Dendritic cell treated with granulocyte-macrophage colony-stimulating factor and Interleukin-4, amounts not matched to agents 40 ng/mL and 50 ng/mL, for 4 days (primary cell): ENCODE data around the gene PLS1.
"Not testable (repeated sequence)": the region's sequence is repeated elsewhere in the genome, so short reads cannot be mapped to it uniquely, and the experiment has no call there.

Source experiments
- H3K27ac Mint-ChIP-seq: one replicate; pipeline ENCODE4 v1.8.0; 2022; ENCODE audit warnings: mild to moderate bottlenecking, mixed read lengths
- H3K27me3 Mint-ChIP-seq: one replicate; pipeline ENCODE4 v1.8.0; 2022; ENCODE audit warnings: mild to moderate bottlenecking, mixed read lengths
- H3K36me3 Mint-ChIP-seq: one replicate; pipeline ENCODE4 v1.8.0; 2022; ENCODE audit warnings: low read depth, mixed read lengths
- H3K4me1 Mint-ChIP-seq: one replicate; pipeline ENCODE4 v1.8.0; 2022; ENCODE audit warnings: low read depth, mixed read lengths
- H3K4me3 Mint-ChIP-seq: one replicate; pipeline ENCODE4 v1.8.0; 2022; ENCODE audit warnings: mild to moderate bottlenecking, moderate library complexity, mixed read lengths
- H3K9me3 Mint-ChIP-seq: one replicate; pipeline ENCODE4 v1.8.0; 2022; ENCODE audit warnings: mixed read lengths
- intact Hi-C: fragments of 100-400 bp; cut with micrococcal nuclease; formaldehyde crosslinking; loops from one replicate; pipeline ENCODE4 v1.15.0; 2022

PLS1 gene

DNA sequence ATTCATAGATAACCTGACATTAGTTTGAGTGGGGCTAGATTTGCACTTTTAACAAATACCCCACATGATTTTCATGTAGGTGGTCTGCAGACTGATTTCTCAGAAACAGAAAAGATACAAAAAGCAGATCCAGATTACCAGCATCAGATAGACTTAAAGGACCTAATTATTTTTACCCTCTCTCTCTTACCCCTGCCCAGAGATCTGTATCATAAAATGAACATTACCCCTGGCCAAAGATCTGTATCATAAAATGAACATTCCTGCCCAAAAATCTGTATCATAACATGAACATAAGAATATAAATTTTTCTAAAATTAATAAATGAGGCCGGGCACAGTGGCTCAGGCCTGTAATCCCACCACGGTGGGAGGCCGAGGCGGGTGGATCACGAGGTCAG, 113.0 kb downstream of the PLS1 start:
- no peaks in the 10 kb centered on the region for H3K27me3 Mint-ChIP-seq
- no peak overlapping the region for H3K27ac Mint-ChIP-seq
- no peaks in the 10 kb centered on the region for H3K9me3 Mint-ChIP-seq
- intact Hi-C loops: no loop called here
- H3K36me3 Mint-ChIP-seq: no peaks in the 10 kb centered on the region
- peaks cover 9% of the 10 kb centered on the region for H3K4me1 Mint-ChIP-seq
- no peak overlapping the region for H3K4me3 Mint-ChIP-seq

DNA sequence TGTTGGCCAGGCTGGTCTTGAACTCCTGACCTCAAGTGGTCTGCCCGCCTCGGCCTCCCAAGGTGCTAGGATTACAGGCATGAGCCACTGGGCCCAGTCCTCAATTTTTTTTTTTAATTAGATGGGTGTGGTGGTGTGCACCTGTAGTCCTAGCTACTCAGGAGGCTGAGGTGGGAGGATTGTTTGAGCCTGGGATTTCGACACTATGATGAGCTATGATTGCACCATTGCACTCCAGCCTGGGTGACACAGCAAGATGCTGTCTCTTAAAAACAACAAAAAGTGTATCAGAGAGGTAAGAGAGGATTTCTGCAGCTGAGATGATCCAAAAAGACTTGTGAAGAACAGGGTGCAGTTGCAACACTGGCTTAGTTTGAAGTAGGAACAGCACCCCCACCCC, 118.7 kb downstream of the PLS1 start:
- H3K4me3 Mint-ChIP-seq, H3K9me3 Mint-ChIP-seq: not testable (repeated sequence)

DNA sequence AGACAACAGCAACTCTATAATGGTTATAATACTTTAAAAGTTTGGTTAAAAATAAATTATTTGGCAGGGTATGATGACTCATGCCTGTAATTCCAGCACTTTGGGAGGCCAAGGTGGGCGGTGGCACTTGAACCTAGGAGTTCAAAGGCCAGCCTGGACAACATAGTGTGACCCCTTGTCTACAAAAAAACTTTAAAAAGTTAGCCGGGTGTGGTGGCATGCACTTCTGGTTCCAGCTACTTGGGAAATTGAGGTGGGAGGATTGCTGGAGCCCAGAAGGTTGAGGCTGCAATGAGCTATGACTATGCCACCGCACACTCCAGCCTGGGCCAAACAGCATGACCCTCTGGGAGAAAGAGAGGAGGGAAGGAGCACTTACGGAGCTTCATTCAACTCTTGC, 119.9 kb downstream of the PLS1 start:
- Mint-ChIP-seq H3K4me3 (no peak overlapping the region), H3K4me1 (no peaks in the 10 kb centered on the region), H3K36me3 (no peaks in the 10 kb centered on the region), H3K27me3 (peaks cover 11% of the 10 kb centered on the region), H3K9me3 (peaks cover under 1% of the 10 kb centered on the region), H3K27ac (no peak overlapping the region)
- intact Hi-C loops: no loop called here

More for the DNA sequence above, 118.7 kb downstream of the PLS1 start:
- H3K36me3 Mint-ChIP-seq, H3K27ac Mint-ChIP-seq, intact Hi-C loops, H3K27me3 Mint-ChIP-seq, H3K4me1 Mint-ChIP-seq: not testable (repeated sequence)

DNA sequence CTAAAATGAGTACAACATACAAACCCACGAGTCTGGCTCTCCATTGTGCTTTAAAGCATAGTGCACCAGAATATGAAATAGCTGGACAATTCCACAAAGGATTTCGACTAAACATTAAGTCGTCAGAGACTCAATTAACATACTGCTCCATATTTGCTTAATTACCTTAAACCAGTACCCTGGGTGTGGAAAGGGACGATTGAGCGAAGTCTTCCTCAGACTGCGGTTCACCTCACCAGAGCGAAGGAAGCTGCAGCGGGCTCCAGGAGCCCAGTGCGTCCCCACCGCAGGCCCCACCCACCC, 127.4 kb downstream of the PLS1 start:
- Mint-ChIP-seq H3K4me3 (peak overlapping the region; percentile 78), H3K27ac (peak overlapping the region; percentile 46), H3K4me1 (peaks cover 8% of the 10 kb centered on the region), H3K36me3 (no peaks in the 10 kb centered on the region), H3K27me3 (peaks cover 52% of the 10 kb centered on the region), H3K9me3 (peaks cover 8% of the 10 kb centered on the region)
- intact Hi-C loops: loop anchor here (10.0 kb wide), 1 partner anchor 129 kb away; the partner anchor contains the start of gene PLS1

DNA sequence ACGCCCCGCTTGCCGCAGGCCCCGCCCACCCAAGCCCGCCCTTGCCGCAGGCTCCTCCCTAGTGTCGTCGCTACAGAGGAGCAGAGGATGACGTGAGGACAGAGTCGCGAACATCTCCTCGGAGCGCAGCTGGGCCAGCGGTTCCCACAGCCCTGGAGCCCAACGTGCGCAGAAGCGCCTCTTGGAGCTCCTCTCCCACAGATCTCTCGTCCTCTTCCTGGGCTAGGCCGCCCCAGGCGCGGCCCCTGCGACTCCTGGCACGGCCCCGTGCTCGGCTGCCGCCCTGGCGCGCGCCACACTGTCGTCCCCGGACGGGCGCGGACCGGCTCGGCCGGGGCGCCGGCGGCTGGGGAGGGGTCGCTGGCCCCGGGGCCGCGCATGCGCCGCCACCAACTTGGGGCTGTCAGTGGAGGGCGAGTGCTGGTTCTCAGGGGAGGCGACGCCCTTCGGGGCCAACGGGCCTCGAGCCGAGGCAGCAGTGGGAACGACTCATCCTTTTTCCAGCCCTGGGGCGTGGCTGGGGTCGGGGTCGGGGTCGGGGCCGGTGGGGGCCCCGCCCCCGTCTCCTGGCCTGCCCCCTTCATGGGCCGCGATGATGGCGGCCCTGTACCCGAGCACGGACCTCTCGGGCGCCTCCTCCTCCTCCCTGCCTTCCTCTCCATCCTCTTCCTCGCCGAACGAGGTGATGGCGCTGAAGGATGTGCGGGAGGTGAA, 127.9 kb downstream of the PLS1 start, which contains the start of gene TRPC1:
TSS of gene TRPC1 (plus strand) at position 67 of the 714 bp plus-strand sequence. CDS start at position 593, 526 bp downstream.
- peaks cover 52% of the 10 kb centered on the region for H3K27me3 Mint-ChIP-seq
- peaks cover 8% of the 10 kb centered on the region for H3K4me1 Mint-ChIP-seq
- H3K9me3 Mint-ChIP-seq: peaks cover 8% of the 10 kb centered on the region
- intact Hi-C loops: loop anchor here (10.0 kb wide), 1 partner anchor 129 kb away; the partner anchor contains the start of gene PLS1
- peak within 1 kb of the TSS; percentile 78 for H3K4me3 Mint-ChIP-seq
- no peaks in the 10 kb centered on the region for H3K36me3 Mint-ChIP-seq
- peak within 1 kb of the TSS; percentile 46 for H3K27ac Mint-ChIP-seq

DNA sequence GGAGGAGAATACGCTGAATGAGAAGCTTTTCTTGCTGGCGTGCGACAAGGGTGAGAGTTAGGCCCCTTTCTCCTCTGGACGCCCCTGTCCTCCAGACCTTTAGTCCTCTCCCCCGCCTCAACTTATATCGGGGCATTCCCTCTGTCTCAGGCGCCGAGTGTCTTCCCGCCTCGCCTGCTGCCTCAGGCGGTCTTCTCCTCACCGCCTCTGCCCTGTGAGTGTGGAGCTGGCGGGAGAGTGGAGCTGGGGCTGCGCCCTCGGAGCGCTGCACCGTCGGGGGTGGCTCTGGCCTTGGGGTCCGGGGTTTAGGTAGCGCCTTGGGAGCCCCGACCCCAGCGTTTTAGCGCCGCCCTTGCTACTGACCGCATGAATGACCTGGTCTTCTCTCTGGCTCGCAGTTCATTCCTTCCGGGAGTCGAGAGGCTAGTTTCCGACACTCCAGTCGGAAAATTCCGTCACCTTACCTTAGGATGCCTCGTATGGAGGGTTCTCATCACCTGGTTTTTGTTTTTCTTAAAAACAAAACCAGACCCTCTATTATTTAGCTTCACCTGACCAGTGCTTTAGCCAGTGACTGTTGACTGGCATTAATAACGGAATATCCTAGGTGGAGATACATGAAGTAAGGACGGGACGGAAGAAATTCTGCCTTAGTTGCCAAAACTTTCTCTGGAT, 128.6 kb downstream of the PLS1 start:
- Mint-ChIP-seq H3K4me3 (peak overlapping the region; percentile 77), H3K27me3 (peaks cover 51% of the 10 kb centered on the region), H3K9me3 (peaks cover 8% of the 10 kb centered on the region), H3K27ac (no peak overlapping the region), H3K4me1 (peaks cover 8% of the 10 kb centered on the region), H3K36me3 (no peaks in the 10 kb centered on the region)
- intact Hi-C loops: loop anchor here (10.0 kb wide), 1 partner anchor 130 kb away; the partner anchor contains the start of gene PLS1

DNA sequence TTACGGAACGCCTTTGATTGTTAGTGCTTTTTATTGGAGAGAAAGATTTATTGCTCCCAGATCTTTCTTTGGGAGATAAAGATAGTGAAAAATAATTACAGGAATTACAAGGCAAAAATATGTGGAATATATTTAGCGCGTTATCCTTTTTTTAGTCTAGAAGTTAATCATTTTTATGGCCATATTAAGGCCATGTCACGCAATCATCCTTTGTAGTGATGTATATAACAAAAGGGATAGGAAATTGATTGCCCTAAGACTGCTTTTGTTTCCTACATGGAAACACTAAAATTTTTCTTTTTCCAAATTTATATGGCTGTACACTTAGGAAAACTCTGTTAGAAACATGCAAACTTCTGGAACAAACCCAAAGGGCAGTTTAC, 129.2 kb downstream of the PLS1 start:
- Mint-ChIP-seq H3K27ac (no peak overlapping the region), H3K4me1 (peaks cover 8% of the 10 kb centered on the region), H3K36me3 (no peaks in the 10 kb centered on the region), H3K4me3 (no peak overlapping the region), H3K9me3 (peaks cover 8% of the 10 kb centered on the region), H3K27me3 (peaks cover 48% of the 10 kb centered on the region)
- intact Hi-C loops: loop anchor here (10.0 kb wide), 1 partner anchor 131 kb away; the partner anchor contains the start of gene PLS1

DNA sequence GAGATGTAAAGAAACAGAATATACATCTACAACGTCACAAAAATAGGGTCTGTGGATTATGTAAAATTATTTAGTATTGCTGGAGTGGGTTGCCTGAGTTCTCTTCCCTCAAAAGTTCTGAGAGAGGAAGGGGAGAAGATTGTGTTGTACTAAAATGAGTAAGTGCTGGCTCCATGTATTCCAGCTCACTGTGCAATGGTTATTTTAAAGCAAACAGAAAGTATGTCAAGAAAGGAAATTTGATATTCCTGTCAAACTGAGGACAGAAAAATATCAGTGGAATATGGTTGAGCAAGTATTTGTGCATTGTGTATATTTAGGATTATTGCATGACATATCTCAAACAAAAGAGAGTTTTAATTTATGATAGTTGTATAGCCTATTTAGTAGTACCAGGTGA, 129.8 kb downstream of the PLS1 start:
- Mint-ChIP-seq H3K4me1 (peaks cover 8% of the 10 kb centered on the region), H3K27me3 (peaks cover 45% of the 10 kb centered on the region), H3K4me3 (no peak overlapping the region), H3K9me3 (peaks cover 8% of the 10 kb centered on the region), H3K27ac (no peak overlapping the region), H3K36me3 (no peaks in the 10 kb centered on the region)
- intact Hi-C loops: loop anchor here (10.0 kb wide), 1 partner anchor 131 kb away; the partner anchor contains the start of gene PLS1

DNA sequence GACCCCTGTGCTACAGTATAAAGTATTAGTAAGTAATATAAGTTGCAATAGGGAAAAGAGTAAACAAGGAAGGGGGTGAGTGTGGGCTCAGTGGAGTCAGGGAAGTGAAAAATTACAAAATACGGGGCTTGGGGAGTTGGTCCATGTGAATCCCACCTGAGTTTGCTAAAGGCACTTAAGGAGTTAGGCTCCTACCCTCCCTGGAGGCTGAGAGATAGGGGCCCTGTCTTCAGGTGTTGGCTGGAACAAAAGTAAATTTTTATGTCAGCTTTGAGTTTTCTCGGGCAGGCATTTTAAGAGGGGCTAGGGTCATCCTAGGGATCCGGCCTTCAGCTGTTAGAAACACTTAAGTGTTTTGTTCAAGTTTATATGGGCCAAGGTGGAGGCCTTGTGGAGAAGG, 135.9 kb downstream of the PLS1 start:
- Mint-ChIP-seq H3K9me3 (no peaks in the 10 kb centered on the region), H3K27me3 (peaks cover 5% of the 10 kb centered on the region), H3K27ac (no peak overlapping the region), H3K36me3 (no peaks in the 10 kb centered on the region), H3K4me3 (no peak overlapping the region), H3K4me1 (no peaks in the 10 kb centered on the region)
- intact Hi-C loops: no loop called here

DNA sequence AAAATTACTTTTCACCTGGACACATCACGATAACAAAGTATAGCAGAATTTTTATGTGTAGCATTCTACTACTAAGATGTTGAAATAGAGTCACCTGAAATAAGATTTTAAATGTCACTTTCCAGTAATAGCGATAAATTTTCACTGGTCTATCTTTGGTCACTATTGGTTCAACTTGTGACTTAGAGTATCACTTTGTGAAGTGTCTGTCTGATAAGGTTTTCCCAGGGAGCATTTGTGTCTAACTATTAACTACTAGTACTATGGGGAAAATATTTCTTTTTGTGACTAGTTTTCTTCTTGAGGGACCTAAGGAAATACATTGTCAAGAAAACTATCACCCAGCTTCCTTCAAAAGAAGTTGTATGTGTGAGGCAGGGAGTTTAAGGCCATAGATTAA, 138.6 kb downstream of the PLS1 start:
- Mint-ChIP-seq H3K27ac (no peak overlapping the region), H3K4me1 (no peaks in the 10 kb centered on the region), H3K36me3 (no peaks in the 10 kb centered on the region), H3K9me3 (no peaks in the 10 kb centered on the region), H3K27me3 (no peaks in the 10 kb centered on the region), H3K4me3 (no peak overlapping the region)
- intact Hi-C loops: no loop called here

DNA sequence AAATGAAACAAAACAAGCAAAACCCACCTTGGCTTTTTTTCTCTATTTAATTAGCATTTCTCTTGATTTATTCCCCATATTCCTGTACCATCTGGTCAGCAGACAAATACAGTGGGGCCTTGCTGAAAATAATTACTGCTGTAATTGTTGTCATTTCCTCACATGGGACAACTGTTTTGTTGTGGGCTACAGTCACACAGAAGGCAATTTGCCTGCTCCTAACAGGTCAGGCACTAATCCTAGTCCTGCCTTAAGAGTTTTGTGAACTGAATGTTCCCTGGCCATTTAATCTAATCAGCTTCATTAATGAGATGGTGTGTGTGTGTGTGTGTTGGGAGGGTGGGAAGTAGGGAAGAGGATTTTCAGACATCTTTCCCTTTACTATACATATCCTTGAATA, 139.3 kb downstream of the PLS1 start:
- Mint-ChIP-seq H3K9me3 (no peaks in the 10 kb centered on the region), H3K36me3 (no peaks in the 10 kb centered on the region), H3K4me3 (no peak overlapping the region), H3K27ac (no peak overlapping the region), H3K27me3 (no peaks in the 10 kb centered on the region), H3K4me1 (no peaks in the 10 kb centered on the region)
- intact Hi-C loops: no loop called here

DNA sequence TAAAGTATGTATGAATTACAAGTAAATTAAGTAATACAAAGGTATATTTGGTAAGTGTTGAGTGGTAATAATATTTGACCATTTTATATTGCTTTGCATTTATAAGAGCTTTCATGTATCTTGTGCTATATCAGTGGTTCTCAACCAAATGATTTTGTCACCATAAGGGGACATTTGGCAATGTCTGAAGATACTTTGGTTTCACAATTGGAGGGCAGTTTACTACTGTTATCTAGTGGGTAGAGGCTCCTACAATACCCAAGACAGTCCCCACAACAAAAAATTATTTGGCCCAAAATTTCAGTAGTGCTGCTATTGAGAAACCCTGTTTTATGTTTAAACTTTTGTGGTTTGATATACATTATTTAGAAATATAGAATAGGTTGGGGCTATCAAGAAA, 142.2 kb downstream of the PLS1 start:
- Mint-ChIP-seq H3K4me3 (no peak overlapping the region), H3K27me3 (no peaks in the 10 kb centered on the region), H3K9me3 (no peaks in the 10 kb centered on the region), H3K27ac (no peak overlapping the region), H3K4me1 (no peaks in the 10 kb centered on the region), H3K36me3 (no peaks in the 10 kb centered on the region)
- intact Hi-C loops: no loop called here

DNA sequence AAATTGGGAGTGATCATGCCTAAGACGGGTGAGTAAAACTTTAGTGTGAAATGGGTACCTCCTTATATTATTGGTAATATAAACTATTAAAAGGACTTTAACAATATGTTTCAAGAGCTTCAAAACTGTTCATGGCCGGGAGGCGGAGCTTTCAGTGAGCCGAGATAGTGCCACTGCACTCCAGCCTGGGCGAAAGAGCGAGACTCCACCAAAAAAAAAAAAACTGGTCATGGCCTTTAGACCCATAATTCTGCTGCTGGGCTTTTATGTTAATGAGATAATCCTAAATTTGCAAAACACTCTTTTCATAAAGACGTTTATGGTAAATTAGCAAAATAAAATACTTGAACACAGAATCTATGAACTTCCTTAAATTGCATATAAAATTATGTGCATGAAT, 150.5 kb downstream of the PLS1 start:
- H3K27me3 Mint-ChIP-seq: no peaks in the 10 kb centered on the region
- no peaks in the 10 kb centered on the region for H3K4me1 Mint-ChIP-seq
- no peak overlapping the region for H3K27ac Mint-ChIP-seq
- no peaks in the 10 kb centered on the region for H3K36me3 Mint-ChIP-seq
- H3K9me3 Mint-ChIP-seq: no peaks in the 10 kb centered on the region
- no peak overlapping the region for H3K4me3 Mint-ChIP-seq
- intact Hi-C loops: no loop called here

DNA sequence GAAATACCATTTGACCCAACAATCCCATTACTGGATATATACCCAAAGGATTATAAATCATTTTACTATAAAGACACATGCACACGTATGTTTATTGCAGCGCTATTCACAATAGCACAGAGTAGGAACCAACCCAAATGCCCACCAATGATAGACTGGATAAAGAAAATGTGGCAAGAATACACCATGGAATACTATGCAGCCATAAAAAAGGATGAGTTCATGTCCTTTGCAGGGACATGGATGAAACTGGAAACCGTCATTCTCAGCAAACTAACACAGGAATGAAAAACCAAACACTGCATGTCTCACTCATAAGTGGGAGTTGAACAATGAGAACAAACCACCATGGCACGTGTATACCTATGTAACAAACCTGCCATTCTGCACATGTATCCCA, 154.3 kb downstream of the PLS1 start:
- H3K9me3 Mint-ChIP-seq, H3K27ac Mint-ChIP-seq, intact Hi-C loops, H3K27me3 Mint-ChIP-seq, H3K4me3 Mint-ChIP-seq, H3K4me1 Mint-ChIP-seq, H3K36me3 Mint-ChIP-seq: not testable (repeated sequence)
